Erythroblast (primary cell): ENCODE results near the gene PRUNE2.

Experiments used
- DNase-seq, 2 experiments: peaks; one replicate each; lab custom pipeline; 2025; lab: John Stamatoyannopoulos, UW
- GATA1 ChIP-seq: IDR thresholded peaks from 2 replicates; pipeline ENCODE4 v1.6.1; 2011; ENCODE audit warnings: low read depth, mild to moderate bottlenecking, control low read depth, low read length, moderate library complexity
- POLR2A ChIP-seq: IDR thresholded peaks from 2 replicates; pipeline ENCODE4 v1.6.1; 2011; ENCODE audit warnings: mild to moderate bottlenecking, low read length

The PRUNE2 gene

GRCh38 chr9:76644647-76645250 is 261.2 kb downstream of the PRUNE2 start:
- no peak for DNase-seq
- TF ChIP-seq GATA1 (no peak), POLR2A (no peak)

- TF ChIP-seq POLR2A (no peak), GATA1 (no peak)
- DNase-seq, result peak; percentile 9 to 45
Measured at GRCh38 chr9:76644171-76644570, 261.7 kb downstream of the PRUNE2 start.

- TF ChIP-seq GATA1, result no peak
- no peak for TF ChIP-seq POLR2A
- no peak for DNase-seq
Measured at GRCh38 chr9:76643399-76644117, 262.4 kb downstream of the PRUNE2 start.

DNA sequence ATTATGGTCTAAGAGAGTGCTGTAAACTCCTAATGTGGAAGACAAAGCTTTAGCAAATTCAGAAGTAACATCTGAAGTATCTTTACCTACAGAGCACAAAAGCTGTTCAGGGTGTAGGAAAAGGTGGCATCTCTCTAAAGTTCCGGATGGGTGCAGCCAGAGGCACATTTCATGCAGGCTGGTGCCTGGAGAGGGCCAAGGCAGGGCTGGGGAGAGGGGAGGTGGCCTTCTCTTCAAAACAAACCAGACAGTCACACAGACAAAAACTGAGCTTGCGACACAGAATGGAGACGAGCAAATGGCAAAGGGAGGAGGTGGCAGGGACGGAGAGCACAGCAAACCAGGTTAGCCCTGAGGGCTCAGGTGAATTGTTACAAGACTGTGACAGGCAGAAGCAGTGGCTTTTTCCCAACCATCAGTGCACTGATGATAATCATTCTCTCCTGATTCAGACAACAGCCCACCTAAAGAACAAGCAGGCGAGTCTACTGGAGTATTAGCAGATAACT is 263.2 kb downstream of the PRUNE2 start:
- TF ChIP-seq POLR2A (no peak), GATA1 (no peak)
- DNase-seq, result no peak

- DNase-seq, result peak in 1 of 2 experiments; percentile 7
- no peak for TF ChIP-seq POLR2A
- TF ChIP-seq GATA1, result no peak
Measured at GRCh38 chr9:76642074-76642473, 263.8 kb downstream of the PRUNE2 start.

DNA sequence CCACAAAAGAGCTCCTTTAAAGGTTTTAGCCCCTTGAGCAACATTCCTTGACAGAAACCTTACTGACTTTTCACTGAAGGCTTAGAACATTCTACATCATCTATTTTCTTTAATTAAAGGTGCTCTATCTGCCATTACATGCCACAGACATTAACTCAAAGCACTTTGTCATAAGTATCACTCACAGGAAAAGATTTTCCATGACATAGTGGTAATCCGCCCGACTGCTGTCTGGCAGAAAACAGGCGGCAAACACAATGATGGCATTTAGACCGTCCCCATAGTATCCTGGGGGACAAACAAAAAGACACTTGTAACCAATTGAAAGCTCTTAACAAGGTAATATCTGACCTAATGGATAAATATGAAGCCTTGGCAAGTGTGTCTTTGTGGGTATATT is 267.9 kb downstream of the PRUNE2 start:
- DNase-seq, result no peak
- TF ChIP-seq GATA1 (no peak), POLR2A (no peak)

DNA sequence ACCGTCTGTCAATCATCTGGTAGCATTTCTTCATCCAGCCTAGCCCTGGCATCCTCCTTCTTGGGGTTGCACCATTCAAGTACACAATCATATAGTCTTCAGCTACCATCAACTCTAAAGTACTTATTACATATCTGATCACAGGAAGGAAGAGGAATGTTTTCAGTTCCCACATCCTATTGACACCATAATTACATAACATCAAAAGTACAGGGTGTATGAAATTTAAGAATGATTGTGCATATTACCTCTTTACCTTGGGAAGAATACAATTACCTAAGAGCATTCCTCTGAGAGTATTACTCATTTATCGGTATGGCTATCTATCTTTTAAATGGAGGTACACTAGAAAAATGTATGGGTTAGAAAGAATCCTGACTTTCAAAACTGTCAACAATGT is 268.5 kb downstream of the PRUNE2 start:
- no peak for DNase-seq
- TF ChIP-seq POLR2A, result no peak

- peak; percentile 44 to 59 for DNase-seq
- TF ChIP-seq GATA1 (no peak), POLR2A (no peak)
Measured at GRCh38 chr9:76634356-76635054, 271.4 kb downstream of the PRUNE2 start.

GRCh38 chr9:76630916-76631315 is 275.0 kb downstream of the PRUNE2 start:
- peak; percentile 86 to 97 for DNase-seq
- TF ChIP-seq POLR2A (peak; percentile 33), GATA1 (no peak)

- no peak for TF ChIP-seq GATA1
- TF ChIP-seq POLR2A, result no peak
- DNase-seq, result peak; percentile 7 to 19
Measured at GRCh38 chr9:76629205-76629990, 276.5 kb downstream of the PRUNE2 start.

GRCh38 chr9:76628155-76628554 is 277.8 kb downstream of the PRUNE2 start:
- TF ChIP-seq GATA1, result no peak
- TF ChIP-seq POLR2A, result no peak
- no peak for DNase-seq

- DNase-seq, result no peak
- TF ChIP-seq POLR2A (no peak), GATA1 (no peak)
Measured at GRCh38 chr9:76626980-76627379, 278.9 kb downstream of the PRUNE2 start.

GRCh38 chr9:76626141-76626540 is 279.8 kb downstream of the PRUNE2 start:
- no peak for TF ChIP-seq POLR2A
- TF ChIP-seq GATA1, result no peak
- peak; percentile 45 to 79 for DNase-seq

DNA sequence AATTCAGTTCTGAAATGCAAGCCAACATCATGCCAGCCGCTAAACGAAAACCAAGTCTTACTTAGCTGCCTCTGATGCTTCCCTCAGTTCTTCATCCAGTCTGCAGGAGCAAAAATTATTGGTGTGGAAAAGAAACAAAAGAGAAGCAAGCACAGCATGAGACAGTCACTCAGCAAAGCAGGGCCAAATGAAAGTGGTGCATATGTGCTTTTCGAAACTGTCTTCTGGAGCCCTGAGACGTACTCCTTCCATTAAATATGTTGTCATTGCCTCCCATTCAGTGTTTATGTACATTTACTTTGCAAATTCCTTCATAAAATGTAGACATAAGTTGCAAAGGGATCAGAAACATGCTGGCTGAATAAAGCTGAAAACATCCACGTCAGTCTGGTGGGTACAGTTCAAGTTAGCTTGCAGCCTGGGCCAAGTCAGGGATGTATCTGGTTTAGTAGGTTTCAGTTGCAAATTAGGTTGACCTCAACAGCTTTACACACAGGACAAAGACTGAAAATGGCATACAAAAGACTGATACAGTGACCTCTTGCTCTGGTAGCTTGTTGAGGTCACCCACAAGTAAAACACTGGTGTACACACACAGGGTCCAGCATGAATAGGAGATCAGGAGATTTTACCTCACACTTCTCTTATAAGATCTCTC is 281.4 kb downstream of the PRUNE2 start:
- TF ChIP-seq POLR2A, result no peak
- no peak for TF ChIP-seq GATA1
- DNase-seq, result peak in 1 of 2 experiments; percentile 3

GRCh38 chr9:76620996-76621395 is 284.9 kb downstream of the PRUNE2 start:
- TF ChIP-seq GATA1, result no peak
- TF ChIP-seq POLR2A, result no peak
- no peak for DNase-seq
